ENCODE measurements around the gene PALMD. TPM values are rescaled to one million over a fixed set of nuclear protein-coding genes. Genes with fewer than 3 reads are reported as not detected.

PALMD gene
- total and polyA plus RNA-seq, 11 donors = 74.0 to 236 (median 120) TPM

- DNase-seq = no peak
- Histone ChIP-seq H3K36me3 (peaks cover 0 to 95% (median 67%) of the 10 kb centered on the region in 9 donors), H3K27me3 (no peaks in the 10 kb centered on the region), H3K9me3 (no peaks in the 10 kb centered on the region), H3K4me1 (no peaks in the 10 kb centered on the region), H3K4me3 (no peak overlapping the region), H3K27ac (no peak overlapping the region)
- ATAC-seq = no peak
- no peak for TF ChIP-seq CTCF (IDR thresholded peaks at IDR 0.05)
- TF ChIP-seq POLR2A (IDR thresholded peaks at IDR 0.05) = no peak
- intact Hi-C loops (cut with DNase I) = loop anchor here in 1 of 10 donors (10.0 kb wide), 1 partner anchor 918 kb away; no protein-coding TSS in a partner anchor
- 97 to 100% (median 98%) methylated on average over 2 of the region's 2 CpGs for WGBS, 4 donors
Observed at GRCh38 chr1:99713006-99713405, 67.1 kb downstream of the PALMD start.

DNA sequence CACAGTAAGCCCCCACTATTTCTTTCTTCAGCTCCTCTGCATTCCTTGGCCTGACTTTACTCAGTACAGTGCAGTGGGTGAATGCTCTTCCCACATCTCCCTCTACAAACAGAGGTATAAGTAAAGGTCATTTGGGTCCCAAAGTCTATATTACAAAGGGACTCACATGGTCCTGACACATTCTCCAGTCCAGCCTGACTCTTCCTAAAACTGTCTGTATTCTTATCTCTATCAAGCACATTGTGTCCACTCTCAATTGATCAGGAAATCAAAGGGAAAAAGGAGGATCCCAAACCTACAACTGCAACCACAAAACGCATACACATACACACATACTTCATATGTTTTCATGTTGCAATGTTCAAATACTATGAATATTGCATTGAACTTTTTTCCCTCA is 71.1 kb downstream of the PALMD start:
- peaks cover 0 to 72% (median 47%) of the 10 kb centered on the region in 9 donors for H3K36me3 ChIP-seq

GRCh38 chr1:99723251-99723650 is 77.3 kb downstream of the PALMD start:
- Histone ChIP-seq H3K4me3 (no peak overlapping the region), H3K36me3 (peaks cover 0 to 41% (median 7%) of the 10 kb centered on the region in 9 donors), H3K27me3 (no peaks in the 10 kb centered on the region), H3K4me1 (peaks cover 0 to 10% (median 0%) of the 10 kb centered on the region in 12 donors), H3K27ac (no peak overlapping the region), H3K9me3 (no peaks in the 10 kb centered on the region)
- ATAC-seq (no peak), DNase-seq (no peak)
- TF ChIP-seq CTCF (IDR thresholded peaks at IDR 0.05) (no peak), POLR2A (IDR thresholded peaks at IDR 0.05) (no peak)
- 93 to 97% (median 95%) methylated on average over 3 of the region's 3 CpGs for WGBS, 4 donors
- intact Hi-C loops (cut with DNase I) = no loop called here

More for the DNA sequence above, 71.1 kb downstream of the PALMD start:
- H3K4me1 ChIP-seq = no peaks in the 10 kb centered on the region
- intact Hi-C loops (cut with DNase I) = loop anchor here in 1 of 10 donors (10.0 kb wide), 1 partner anchor 922 kb away; no protein-coding TSS in a partner anchor
- TF ChIP-seq POLR2A (IDR thresholded peaks at IDR 0.05) (no peak), CTCF (IDR thresholded peaks at IDR 0.05) (no peak)
- no peak overlapping the region for H3K27ac ChIP-seq
- WGBS, 4 donors = 85 to 96% (median 88%) methylated on average over 1 of the region's 1 CpG
- no peaks in the 10 kb centered on the region for H3K9me3 ChIP-seq
- ATAC-seq (no peak), DNase-seq (no peak)
- no peaks in the 10 kb centered on the region for H3K27me3 ChIP-seq
- H3K4me3 ChIP-seq = no peak overlapping the region

- WGBS, 4 donors = 46 to 53% (median 52%) methylated on average over 4 of the region's 4 CpGs
- ATAC-seq = no peak
Observed at GRCh38 chr1:99725996-99726395, 80.1 kb downstream of the PALMD start.

More at GRCh38 chr1:99725996-99726395, 80.1 kb downstream of the PALMD start:
- intact Hi-C loops (cut with DNase I) = no loop called here
- H3K27me3 ChIP-seq = no peaks in the 10 kb centered on the region
- peaks cover 0 to 21% (median 8%) of the 10 kb centered on the region in 12 donors for H3K4me1 ChIP-seq
- H3K9me3 ChIP-seq = no peaks in the 10 kb centered on the region
- no peak for TF ChIP-seq CTCF (IDR thresholded peaks at IDR 0.05)
- TF ChIP-seq POLR2A (IDR thresholded peaks at IDR 0.05) = no peak
- peak overlapping the region in 2 of 12 donors; percentile 5 to 16 for H3K27ac ChIP-seq
- H3K4me3 ChIP-seq = no peak overlapping the region
- no peak for DNase-seq
- H3K36me3 ChIP-seq = peaks cover 0 to 35% (median 0%) of the 10 kb centered on the region in 9 donors
